ENCODE data around the gene EARS2.
A peak's percentile ranks its signal among the peaks of the same experiment; 100 is the strongest.
"Not testable (repeated sequence)": the region's sequence is repeated elsewhere in the genome, so short reads cannot be mapped to it uniquely, and the experiment has no call there.

The EARS2 gene

GRCh38 chr16:23528644-23529310 lies 28.4 kb downstream of the EARS2 start:
- DNase-seq = peak in 2 of 56 donors; percentile 5 to 15

GRCh38 chr16:23527961-23528643 lies 29.0 kb downstream of the EARS2 start:
- DNase-seq = no peak

- no peak for DNase-seq
Observed at GRCh38 chr16:23524886-23525285, 32.3 kb downstream of the EARS2 start.

- no peak for DNase-seq
Observed at GRCh38 chr16:23523876-23524385, 33.2 kb downstream of the EARS2 start.

- DNase-seq = peak in 2 of 56 donors; percentile 2 to 7
Observed at GRCh38 chr16:23523321-23523720, 33.8 kb downstream of the EARS2 start.

- no peak for DNase-seq
Observed at GRCh38 chr16:23521965-23522364, 35.2 kb downstream of the EARS2 start.

GRCh38 chr16:23521037-23521743 lies 36.0 kb downstream of the EARS2 start:
- DNase-seq = no peak

- DNase-seq = no peak
Observed at GRCh38 chr16:23520500-23520899, 36.6 kb downstream of the EARS2 start.

GRCh38 chr16:23519282-23519681 lies 37.9 kb downstream of the EARS2 start:
- DNase-seq = no peak

GRCh38 chr16:23518435-23518891 lies 38.7 kb downstream of the EARS2 start:
- DNase-seq = no peak

- peak in 2 of 56 donors; percentile 2 to 6 for DNase-seq
Observed at GRCh38 chr16:23516366-23517137, 40.6 kb downstream of the EARS2 start.

GRCh38 chr16:23515881-23516280 lies 41.3 kb downstream of the EARS2 start:
- no peak for DNase-seq

- DNase-seq = no peak
Observed at GRCh38 chr16:23514381-23515152, 42.6 kb downstream of the EARS2 start.

GRCh38 chr16:23512168-23512695 lies 44.9 kb downstream of the EARS2 start:
- DNase-seq = no peak

- no peak for DNase-seq
Observed at GRCh38 chr16:23511731-23512130, 45.4 kb downstream of the EARS2 start.

- not testable (repeated sequence) for DNase-seq
Observed at GRCh38 chr16:23510915-23511270, 46.3 kb downstream of the EARS2 start.

- peak in 55 of 56 donors; percentile 13 to 88 (median 67) for DNase-seq
Observed at GRCh38 chr16:23510164-23510914, 46.8 kb downstream of the EARS2 start, which contains the start of gene GGA2. TSS of gene GGA2 (minus strand) at chr16:23510494. CDS start at chr16:23510411, 83 bp downstream.

GRCh38 chr16:23509782-23510163 lies 47.4 kb downstream of the EARS2 start:
- DNase-seq = peak in 11 of 56 donors; percentile 5 to 61 (median 32)

- no peak for DNase-seq
Observed at GRCh38 chr16:23509441-23509754, 47.8 kb downstream of the EARS2 start.

Data from nucleus accumbens (tissue), 56 donors.